ENCODE measurements around the gene EYA2.

Gene EYA2

GRCh38 chr20:47079047-47079446 lies 184.4 kb downstream of the EYA2 start:
- DNase-seq = no peak

GRCh38 chr20:47080365-47080764 lies 185.7 kb downstream of the EYA2 start:
- DNase-seq = no peak

GRCh38 chr20:47086316-47086715 lies 191.7 kb downstream of the EYA2 start:
- DNase-seq = no peak

- DNase-seq = no peak
Measured at GRCh38 chr20:47088335-47088734, 193.7 kb downstream of the EYA2 start.

GRCh38 chr20:47089151-47089550 lies 194.5 kb downstream of the EYA2 start:
- no peak for DNase-seq

GRCh38 chr20:47090835-47091234 lies 196.2 kb downstream of the EYA2 start:
- DNase-seq = no peak

GRCh38 chr20:47093320-47093966 lies 198.8 kb downstream of the EYA2 start:
- DNase-seq = no peak

- DNase-seq = no peak
Measured at GRCh38 chr20:47095690-47096089, 201.0 kb downstream of the EYA2 start.

- DNase-seq = no peak
Measured at GRCh38 chr20:47097691-47098622, 203.3 kb downstream of the EYA2 start.

GRCh38 chr20:47099093-47099492 lies 204.4 kb downstream of the EYA2 start:
- DNase-seq = no peak

GRCh38 chr20:47099825-47100441 lies 205.3 kb downstream of the EYA2 start:
- no peak for DNase-seq

GRCh38 chr20:47102629-47103028 lies 208.0 kb downstream of the EYA2 start:
- DNase-seq = no peak

- no peak for DNase-seq
Measured at GRCh38 chr20:47106786-47107185, 212.1 kb downstream of the EYA2 start.

GRCh38 chr20:47108994-47109393 lies 214.4 kb downstream of the EYA2 start:
- DNase-seq = no peak

- DNase-seq = no peak
Measured at GRCh38 chr20:47110819-47111218, 216.2 kb downstream of the EYA2 start.

- no peak for DNase-seq
Measured at GRCh38 chr20:47111576-47111975, 216.9 kb downstream of the EYA2 start.

- DNase-seq = peak; percentile 35 to 61 (median 55)
Measured at GRCh38 chr20:47113362-47114109, 218.9 kb downstream of the EYA2 start.

- no peak for DNase-seq
Measured at GRCh38 chr20:47115694-47116093, 221.1 kb downstream of the EYA2 start.

GRCh38 chr20:47117371-47117770 lies 222.7 kb downstream of the EYA2 start:
- DNase-seq = no peak

- no peak for DNase-seq
Measured at GRCh38 chr20:47117773-47118172, 223.1 kb downstream of the EYA2 start.

GRCh38 chr20:47118206-47118605 lies 223.6 kb downstream of the EYA2 start:
- DNase-seq = peak; percentile 47 to 63 (median 59)

- peak; percentile 86 to 94 (median 93) for DNase-seq
Measured at GRCh38 chr20:47118641-47119040, 224.0 kb downstream of the EYA2 start.

- DNase-seq = no peak
Measured at GRCh38 chr20:47120346-47120936, 225.8 kb downstream of the EYA2 start.

All from suppressor macrophage treated with lipopolysaccharide for 1 hour (primary cell).